Dermis blood vessel endothelial cell (primary cell): Measurements from ENCODE around the gene KLRC4. TPM values are rescaled to one million over a fixed set of nuclear protein-coding genes. Genes with fewer than 3 reads are reported as not detected.
"Not testable (repeated sequence)": the region's sequence is repeated elsewhere in the genome, so short reads cannot be mapped to it uniquely, and the experiment has no call there.

Source experiments
- DNase-seq: peaks from one replicate; pipeline ENCODE4 v3.0.0; 2010
- total RNA-seq: library from RNA; depleted of rRNA; stranded (reverse); fragments of >200 nt; gene quantifications from 2 replicates; pipeline ENCODE4 v1.2.3, GENCODE V29; 2014

KLRC4 gene
- total RNA-seq, 1 donor from 2014 or later: not detected

- not testable (repeated sequence) for DNase-seq
Measured at GRCh38 chr12:10396176-10396575, 13.4 kb downstream of the KLRC4 start.

- DNase-seq: peak; percentile 23
Measured at GRCh38 chr12:10395390-10395998, 14.1 kb downstream of the KLRC4 start.

GRCh38 chr12:10394531-10395152 is 14.9 kb downstream of the KLRC4 start:
- DNase-seq: not testable (repeated sequence)

GRCh38 chr12:10393291-10393690 is 16.3 kb downstream of the KLRC4 start:
- no peak for DNase-seq

GRCh38 chr12:10392394-10392930 is 17.1 kb downstream of the KLRC4 start:
- peak; percentile 10 for DNase-seq

- not testable (repeated sequence) for DNase-seq
Measured at GRCh38 chr12:10390991-10391390, 18.6 kb downstream of the KLRC4 start.

GRCh38 chr12:10389904-10390303 is 19.7 kb downstream of the KLRC4 start, which contains the start of gene KLRK1:
TSS of gene KLRK1 (minus strand) at chr12:10390041. CDS start at chr12:10388810, 1,231 bp downstream.
- DNase-seq: no peak

- no peak for DNase-seq
Measured at GRCh38 chr12:10388624-10389413, 20.7 kb downstream of the KLRC4 start.

GRCh38 chr12:10387498-10387897 is 22.1 kb downstream of the KLRC4 start:
- not testable (repeated sequence) for DNase-seq

GRCh38 chr12:10386857-10387256 is 22.7 kb downstream of the KLRC4 start:
- no peak for DNase-seq

- DNase-seq: no peak
Measured at GRCh38 chr12:10385166-10385613, 24.4 kb downstream of the KLRC4 start.

GRCh38 chr12:10384191-10384590 is 25.4 kb downstream of the KLRC4 start:
- no peak for DNase-seq

- DNase-seq: no peak
Measured at GRCh38 chr12:10381928-10382628, 27.5 kb downstream of the KLRC4 start.

GRCh38 chr12:10378737-10379136 is 30.8 kb downstream of the KLRC4 start:
- DNase-seq: not testable (repeated sequence)

GRCh38 chr12:10374624-10375018 is 34.9 kb downstream of the KLRC4 start:
- no peak for DNase-seq

GRCh38 chr12:10372559-10372958 is 37.0 kb downstream of the KLRC4 start:
- no peak for DNase-seq

- not testable (repeated sequence) for DNase-seq
Measured at GRCh38 chr12:10371893-10372535, 37.5 kb downstream of the KLRC4 start.

GRCh38 chr12:10369557-10370415 is 39.8 kb downstream of the KLRC4 start:
- no peak for DNase-seq

- no peak for DNase-seq
Measured at GRCh38 chr12:10368206-10369171, 41.1 kb downstream of the KLRC4 start.

GRCh38 chr12:10367714-10368113 is 41.8 kb downstream of the KLRC4 start:
- DNase-seq: not testable (repeated sequence)
